HepG2 (cell line): ENCODE data around the gene HNRNPC. TPM values are rescaled to one million over a fixed set of nuclear protein-coding genes. Genes with fewer than 3 reads are reported as not detected.

Experiments used
- ATAC-seq: fragments of 200-7000 bp; cut with Tn5 transposase; 3 replicates; pipeline ENCODE4 v1.9.1; 2020; ENCODE audit warnings: mild to moderate bottlenecking, moderate library complexity
- BruUV-seq: library from RNA; stranded (reverse); fragments of 400-500 nt; replicated peaks from 2 replicates; lab custom pipeline; 2021; lab: Mats Ljungman, UMichigan
- CTCF ChIA-PET: fragments of 300-600 bp; formaldehyde crosslinking; extraction: SDS; loops from one replicate; lab custom pipeline; 2021; ENCODE audit warnings: low total read pairs, inconsistent platforms, low intra/inter-chr PET ratio; lab: Yijun Ruan, JAX
- POLR2A ChIA-PET: fragments of 350-600 bp; sonication (Branson Sonifier 250); formaldehyde crosslinking; loops from one replicate; lab custom pipeline; 2020; ENCODE audit warnings: antibody characterized with exemption, inconsistent platforms; lab: Yijun Ruan, JAX
- DNase-seq: peaks from one replicate; pipeline ENCODE4 v3.0.0-alpha.2; 2015; ENCODE audit warnings: low spot score
- FAIRE-seq: peaks from 3 replicates; lab custom pipeline; 2011; peaks lifted over from hg19 to GRCh38; lab: Jason Lieb, UNC
- H2AFZ ChIP-seq: one replicate; pipeline ENCODE4 v1.6.1; 2011; ENCODE audit warnings: low read length, inconsistent platforms
- H3K27ac ChIP-seq: fragments of 300-600 bp; 3 replicates; pipeline ENCODE4 v1.8.0; 2011; ENCODE audit warnings: mixed run types, mild to moderate bottlenecking, mixed read lengths, low read length, inconsistent platforms; ENCODE audit not compliant: insufficient read depth; ENCODE audit errors: extremely low read length
- H3K27me3 ChIP-seq, 2 experiments: fragments of 200-600 bp in 1 of 2; 2 replicates in 1 of 2; 3 replicates in 1 of 2; pipeline versions ENCODE4 v1.6.0 to v1.8.0; 2011; ENCODE audit warnings: low read length in 2 of 2, mild to moderate bottlenecking in 2 of 2, moderate library complexity in 2 of 2, inconsistent platforms in 1 of 2; ENCODE audit not compliant: insufficient read depth in 2 of 2, control insufficient read depth in 1 of 2
- H3K36me3 ChIP-seq, 2 experiments: fragments of 200-600 bp in 1 of 2; replicated peaks in 1 of 2; 2 replicates in 1 of 2; 3 replicates in 1 of 2; pipeline versions ENCODE4 v1.5.1 to v1.8.0; 2011; ENCODE audit warnings: low read length in 2 of 2, inconsistent platforms in 1 of 2; ENCODE audit not compliant: insufficient read depth in 2 of 2, control insufficient read depth in 1 of 2
- H3K4me1 ChIP-seq: 2 replicates; pipeline ENCODE4 v1.5.1; 2012; ENCODE audit warnings: low read length, inconsistent platforms; ENCODE audit not compliant: insufficient read depth
- H3K4me2 ChIP-seq: 2 replicates; pipeline ENCODE4 v1.6.0; 2011; ENCODE audit warnings: low read depth, low read length, inconsistent platforms
- H3K4me3 ChIP-seq, 3 experiments: fragments of 200-600 bp in 1 of 3; sonication (generic), shearing (Covaris generic) in 1 of 3; replicated peaks in 1 of 3; 2 replicates each; pipeline ENCODE4 v1.5.1; 2011 to 2016; ENCODE audit warnings: low read length in 3 of 3, inconsistent platforms in 2 of 3, low read depth in 2 of 3, mild to moderate bottlenecking in 2 of 3, control low read depth in 1 of 3, mixed read lengths in 1 of 3; ENCODE audit not compliant: insufficient read depth in 1 of 3
- H3K79me2 ChIP-seq: one replicate; pipeline ENCODE4 v1.6.1; 2011; ENCODE audit warnings: low read length, inconsistent platforms; ENCODE audit not compliant: insufficient read depth
- H3K9ac ChIP-seq: 2 replicates; pipeline ENCODE4 v1.6.0; 2011; ENCODE audit warnings: mild to moderate bottlenecking, low read depth, low read length, inconsistent platforms; ENCODE audit not compliant: insufficient read depth
- H3K9me3 ChIP-seq: 2 replicates; pipeline ENCODE4 v1.5.1; 2012; ENCODE audit warnings: mild to moderate bottlenecking, low read length
- H4K20me1 ChIP-seq: 2 replicates; pipeline ENCODE4 v1.6.0; 2011; ENCODE audit warnings: inconsistent platforms, mild to moderate bottlenecking, low read length, moderate library complexity; ENCODE audit not compliant: insufficient read depth
- CHD4 ChIP-seq: fragments of 200-600 bp; sonication (generic); IDR thresholded peaks from 2 replicates; pipeline ENCODE4 v1.7.0; 2017; ENCODE audit warnings: mild to moderate bottlenecking, low read length, borderline replicate concordance
- CREB1 ChIP-seq, 2 experiments: fragments of 450-650 bp in 1 of 2; IDR thresholded peaks; 2 replicates each; pipeline ENCODE4 v1.6.1; 2016 to 2017; ENCODE audit warnings: control low read depth in 1 of 2, mild to moderate bottlenecking in 1 of 2, missing compliant biosample characterization in 1 of 2, missing genetic modification characterization in 1 of 2
- E2F2 ChIP-seq: sonication (generic); formaldehyde crosslinking; IDR thresholded peaks from 2 replicates; pipeline ENCODE4 v1.4.0; 2020; ENCODE audit warnings: missing genetic modification reagents, borderline replicate concordance
- FOXA1 ChIP-seq, 2 experiments: fragments of 450-650 bp in 1 of 2; sonication (generic) in 1 of 2; formaldehyde crosslinking in 1 of 2; IDR thresholded peaks; 2 replicates each; pipeline versions ENCODE4 v1.4.0 to v1.6.1; 2016 to 2020; ENCODE audit warnings: missing genetic modification reagents in 1 of 2
- HIVEP1 ChIP-seq: sonication (generic); formaldehyde crosslinking; IDR thresholded peaks from 2 replicates; pipeline ENCODE4 v1.4.0; 2020; ENCODE audit warnings: mild to moderate bottlenecking, missing genetic modification reagents
- NR0B2 ChIP-seq: sonication (generic); formaldehyde crosslinking; IDR thresholded peaks from 2 replicates; pipeline ENCODE4 v1.4.0; 2020; ENCODE audit warnings: mild to moderate bottlenecking, missing genetic modification reagents
- THAP7 ChIP-seq: sonication (generic); formaldehyde crosslinking; IDR thresholded peaks from 2 replicates; pipeline ENCODE4 v1.8.1; 2023; ENCODE audit warnings: mild to moderate bottlenecking, missing genetic modification reagents
- ZIK1 ChIP-seq: sonication (generic); formaldehyde crosslinking; IDR thresholded peaks from 2 replicates; pipeline ENCODE4 v1.5.0; 2020; ENCODE audit warnings: mild to moderate bottlenecking, low read depth, missing genetic modification reagents, borderline replicate concordance
- ZNF326 ChIP-seq: sonication (generic); formaldehyde crosslinking; IDR thresholded peaks from 2 replicates; pipeline ENCODE4 v1.4.0; 2020; ENCODE audit warnings: missing genetic modification reagents, borderline replicate concordance
- ZNF772 ChIP-seq: sonication (generic); formaldehyde crosslinking; IDR thresholded peaks from 2 replicates; pipeline ENCODE4 v1.5.0; 2020; ENCODE audit warnings: mild to moderate bottlenecking, missing genetic modification reagents
- ZNF777 ChIP-seq: sonication (generic); formaldehyde crosslinking; IDR thresholded peaks from 2 replicates; pipeline ENCODE4 v1.4.0; 2020; ENCODE audit warnings: missing genetic modification reagents
- ZSCAN5A ChIP-seq: sonication (generic); formaldehyde crosslinking; IDR thresholded peaks from 2 replicates; pipeline ENCODE4 v1.8.0; 2022; ENCODE audit warnings: mild to moderate bottlenecking, missing genetic modification reagents, borderline replicate concordance
- WGBS: methylation state at CpG from one replicate; pipeline ENCODE4 v1.1.6; 2017; ENCODE audit warnings: low lambda C conversion rate; 5-methylcytosine and 5-hydroxymethylcytosine counted together
- in situ Hi-C: cut with HindIII; loops from 2 replicates; pipeline ENCODE4 v1.10.0; 2017; ENCODE audit warnings: low pct_unique_long_range_greater_than_20kb; ENCODE audit not compliant: extremely low pct_ligation_motif_present
- intact Hi-C: fragments of 100-400 bp; cut with micrococcal nuclease; formaldehyde crosslinking; loops from one replicate; pipeline ENCODE4 v1.10.0; 2022; ENCODE audit not compliant: unreplicated experiment
- polyA plus RNA-seq, 8 experiments: library from polyadenylated mRNA; depleted of rRNA in 3 of 8; stranded (reverse) in 7 of 8; unstranded in 1 of 8; fragments of >200 nt; fragmentation: Illumina TruSeq in 4 of 8; extraction: Trizol in 4 of 8; gene quantifications; 2 replicates each; pipeline versions ENCODE4 v1.2.1 to v1.2.3, GENCODE V29; 2011 to 2016; ENCODE audit warnings: low read depth in 4 of 8, missing spikeins in 1 of 8, mixed read lengths in 1 of 8; ENCODE audit not compliant: insufficient read depth in 1 of 8
- total RNA-seq, 5 experiments: library from RNA; depleted of rRNA; stranded (reverse); fragments of >200 nt; fragmentation: Illumina TruSeq; extraction: Trizol; gene quantifications; 2 replicates each; pipeline ENCODE4 v1.2.3, GENCODE V29; 2016; ENCODE audit warnings: low read depth in 1 of 5
- TF ChIP-seq, protein P1 (sequence below): IDR thresholded peaks from 2 replicates; pipeline ENCODE4 v1.6.1; 2016; ENCODE audit warnings: missing genetic modification reagents, missing compliant biosample characterization
- TF ChIP-seq, protein P2 (sequence below): sonication (generic); formaldehyde crosslinking; IDR thresholded peaks from 2 replicates; pipeline ENCODE4 v1.4.0; 2020; ENCODE audit warnings: mild to moderate bottlenecking, low read depth, missing genetic modification reagents
- TF ChIP-seq, protein P3 (sequence below): sonication (generic); formaldehyde crosslinking; IDR thresholded peaks from 2 replicates; pipeline ENCODE4 v1.5.0; 2020; ENCODE audit warnings: mild to moderate bottlenecking, missing genetic modification reagents, moderate library complexity

Gene HNRNPC
- total and polyA plus RNA-seq, 2 of the 13 experiments (the other 11 are each of a cell fraction or from before 2014, with no cell fraction given): 628 to 1,099 TPM

GRCh38 chr14:21241218-21241819 is 27.9 kb downstream of the HNRNPC start:
- DNase-seq (no peak), FAIRE-seq (no peak), ATAC-seq (no peak)
- Histone ChIP-seq H3K4me1 (peaks cover 72% of the 10 kb centered on the region), H3K4me3 (no peak overlapping the region), H3K27ac (peak overlapping the region; percentile 4), H3K36me3 (peaks cover 25 to 77% of the 10 kb centered on the region in 2 experiments), H3K9me3 (no peaks in the 10 kb centered on the region), H2AFZ (no peak overlapping the region), H4K20me1 (peaks cover 97% of the 10 kb centered on the region), H3K9ac (no peak overlapping the region), H3K79me2 (peaks cover 99% of the 10 kb centered on the region), H3K4me2 (no peak overlapping the region), H3K27me3 (no peaks in the 10 kb centered on the region)
- in situ Hi-C loops (no loop called here), intact Hi-C loops (no loop called here)
- POLR2A ChIA-PET: no interaction called here
- CTCF ChIA-PET: no interaction called here
- WGBS: 95% methylated on average over 1 of the region's 1 CpG
- BruUV-seq: TSS peak; percentile 1
- TF ChIP-seq, protein P1, sequence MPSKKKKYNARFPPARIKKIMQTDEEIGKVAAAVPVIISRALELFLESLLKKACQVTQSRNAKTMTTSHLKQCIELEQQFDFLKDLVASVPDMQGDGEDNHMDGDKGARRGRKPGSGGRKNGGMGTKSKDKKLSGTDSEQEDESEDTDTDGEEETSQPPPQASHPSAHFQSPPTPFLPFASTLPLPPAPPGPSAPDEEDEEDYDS (CRISPR knock-in tag): no peak
- TF ChIP-seq, protein P2, sequence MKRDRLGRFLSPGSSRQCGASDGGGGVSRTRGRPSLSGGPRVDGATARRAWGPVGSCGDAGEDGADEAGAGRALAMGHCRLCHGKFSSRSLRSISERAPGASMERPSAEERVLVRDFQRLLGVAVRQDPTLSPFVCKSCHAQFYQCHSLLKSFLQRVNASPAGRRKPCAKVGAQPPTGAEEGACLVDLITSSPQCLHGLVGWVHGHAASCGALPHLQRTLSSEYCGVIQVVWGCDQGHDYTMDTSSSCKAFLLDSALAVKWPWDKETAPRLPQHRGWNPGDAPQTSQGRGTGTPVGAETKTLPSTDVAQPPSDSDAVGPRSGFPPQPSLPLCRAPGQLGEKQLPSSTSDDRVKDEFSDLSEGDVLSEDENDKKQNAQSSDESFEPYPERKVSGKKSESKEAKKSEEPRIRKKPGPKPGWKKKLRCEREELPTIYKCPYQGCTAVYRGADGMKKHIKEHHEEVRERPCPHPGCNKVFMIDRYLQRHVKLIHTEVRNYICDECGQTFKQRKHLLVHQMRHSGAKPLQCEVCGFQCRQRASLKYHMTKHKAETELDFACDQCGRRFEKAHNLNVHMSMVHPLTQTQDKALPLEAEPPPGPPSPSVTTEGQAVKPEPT (CRISPR knock-in tag): no peak
- TF ChIP-seq E2F2 (CRISPR knock-in tag): no peak
- no peak for TF ChIP-seq ZSCAN5A (CRISPR knock-in tag)
- TF ChIP-seq NR0B2 (CRISPR knock-in tag): no peak
- TF ChIP-seq HIVEP1: no peak
- TF ChIP-seq CHD4: 0 out of 2 replicates have a peak, but pooled peaks have one; percentile 48
- no peak for TF ChIP-seq ZNF777 (CRISPR knock-in tag)
- TF ChIP-seq, protein P3, sequence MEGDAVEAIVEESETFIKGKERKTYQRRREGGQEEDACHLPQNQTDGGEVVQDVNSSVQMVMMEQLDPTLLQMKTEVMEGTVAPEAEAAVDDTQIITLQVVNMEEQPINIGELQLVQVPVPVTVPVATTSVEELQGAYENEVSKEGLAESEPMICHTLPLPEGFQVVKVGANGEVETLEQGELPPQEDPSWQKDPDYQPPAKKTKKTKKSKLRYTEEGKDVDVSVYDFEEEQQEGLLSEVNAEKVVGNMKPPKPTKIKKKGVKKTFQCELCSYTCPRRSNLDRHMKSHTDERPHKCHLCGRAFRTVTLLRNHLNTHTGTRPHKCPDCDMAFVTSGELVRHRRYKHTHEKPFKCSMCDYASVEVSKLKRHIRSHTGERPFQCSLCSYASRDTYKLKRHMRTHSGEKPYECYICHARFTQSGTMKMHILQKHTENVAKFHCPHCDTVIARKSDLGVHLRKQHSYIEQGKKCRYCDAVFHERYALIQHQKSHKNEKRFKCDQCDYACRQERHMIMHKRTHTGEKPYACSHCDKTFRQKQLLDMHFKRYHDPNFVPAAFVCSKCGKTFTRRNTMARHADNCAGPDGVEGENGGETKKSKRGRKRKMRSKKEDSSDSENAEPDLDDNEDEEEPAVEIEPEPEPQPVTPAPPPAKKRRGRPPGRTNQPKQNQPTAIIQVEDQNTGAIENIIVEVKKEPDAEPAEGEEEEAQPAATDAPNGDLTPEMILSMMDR (CRISPR knock-in tag): peak; percentile 15; the same call in 1 of the 2 replicates
- no peak for TF ChIP-seq ZIK1
- TF ChIP-seq CREB1 (IDR thresholded peaks at IDR 0.05): no peak
- TF ChIP-seq CREB1 (CRISPR knock-in tag; IDR thresholded peaks at IDR 0.05): 0 out of 2 replicates have a peak, but pooled peaks have one; percentile 11
- no peak for TF ChIP-seq THAP7
- TF ChIP-seq ZNF772 (CRISPR knock-in tag): no peak
- TF ChIP-seq ZNF326: no peak
- TF ChIP-seq FOXA1 (IDR thresholded peaks at IDR 0.05): no peak
- no peak for TF ChIP-seq FOXA1 (CRISPR knock-in tag; IDR thresholded peaks at IDR 0.05)
